ENCODE data around the gene ANP32A.
A peak's percentile ranks its signal among the peaks of the same experiment; 100 is the strongest.

The ANP32A gene

DNA sequence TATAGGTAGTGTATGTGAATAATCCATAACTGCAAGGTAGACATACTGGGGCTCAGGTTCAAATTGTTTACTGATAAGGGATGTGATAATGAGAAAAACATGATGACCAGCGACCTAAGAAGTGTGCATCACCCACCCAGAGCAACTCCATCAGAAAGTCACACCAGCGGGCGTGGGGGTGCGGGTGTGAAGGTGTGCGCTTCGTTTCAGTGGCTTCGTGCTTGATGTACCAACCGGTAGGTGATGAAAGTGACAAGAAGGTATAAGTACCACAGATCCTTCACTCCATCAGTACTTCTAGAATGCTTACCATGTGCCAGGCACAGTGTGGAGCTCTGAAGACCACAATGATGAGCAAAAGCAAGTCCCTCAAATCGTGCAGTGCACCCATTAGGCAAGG is 11.2 kb downstream of the ANP32A start:
- 100% methylated on average over 2 of the region's 9 CpGs for WGBS (ENCODE audit: insufficient coverage)
- ChIA-PET CTCF (no interaction called here), POLR2A (interaction anchor here (1.7 kb wide), 1 partner anchor 21 kb away, joined by 5 read pairs; no protein-coding TSS in a partner anchor)
- DNase-seq, result no peak
- Histone ChIP-seq H3K27ac (ENCODE audit: insufficient read depth in 1 of 2, low read depth in 1 of 2, low read length in 2 of 2, poor library complexity in 1 of 2, severe bottlenecking in 2 of 2) (no peak overlapping the region), H3K27me3 (replicated peaks in 2 of 5; ENCODE audit: control insufficient read depth in 4 of 5, insufficient read depth in 5 of 5, low read length in 4 of 5) (no peaks in the 10 kb centered on the region), H3K36me3 (ENCODE audit: control insufficient read depth in 4 of 4, insufficient read depth in 4 of 4, low read length in 3 of 4) (peaks cover 6 to 68% (median 18%) of the 10 kb centered on the region in 4 experiments), H3K4me3 (ENCODE audit: control insufficient read depth in 1 of 7, extremely low read depth in 1 of 7, insufficient read depth in 4 of 7, low read depth in 2 of 7, low read length in 6 of 7) (no peak overlapping the region), H3K9me3 (ENCODE audit: control extremely low read depth in 1 of 5, control insufficient read depth in 4 of 5, insufficient read depth in 2 of 5, low read depth in 1 of 5, low read length in 4 of 5) (no peaks in the 10 kb centered on the region), H3K4me1 (ENCODE audit: control extremely low read depth in 1 of 4, control insufficient read depth in 4 of 4, insufficient read depth in 4 of 4, low read length in 3 of 4) (peaks cover 3 to 22% (median 12%) of the 10 kb centered on the region in 4 experiments)

DNA sequence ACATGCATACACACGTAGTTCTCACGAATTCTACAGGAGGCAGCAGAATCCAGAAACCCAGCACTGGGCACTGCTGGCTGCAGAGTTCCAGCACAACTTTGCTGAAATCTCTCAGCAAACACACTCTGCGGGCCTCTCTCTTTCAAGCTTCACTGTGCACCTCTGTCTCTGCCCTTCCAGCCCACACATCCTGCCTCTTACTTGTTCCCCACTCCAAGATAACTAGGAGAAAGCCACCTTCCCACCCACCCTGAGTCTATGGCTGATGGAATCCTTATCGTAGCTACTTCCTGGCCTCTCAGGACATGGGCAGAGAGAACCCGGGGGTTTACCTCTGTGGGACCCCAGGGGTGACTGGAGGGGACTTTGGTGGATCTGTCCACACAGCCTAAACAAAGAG is 11.9 kb downstream of the ANP32A start:
- CTCF ChIA-PET, result no interaction called here
- DNase-seq, result no peak
- H3K36me3 ChIP-seq (ENCODE audit: control insufficient read depth in 4 of 4, insufficient read depth in 4 of 4, low read length in 3 of 4), result peaks cover 6 to 70% (median 20%) of the 10 kb centered on the region in 4 experiments
- POLR2A ChIA-PET, result interaction anchor here (1.7 kb wide), 1 partner anchor 20 kb away, joined by 5 read pairs; no protein-coding TSS in a partner anchor
- H3K27me3 ChIP-seq (replicated peaks in 2 of 5; ENCODE audit: control insufficient read depth in 4 of 5, insufficient read depth in 5 of 5, low read length in 4 of 5), result no peaks in the 10 kb centered on the region
- WGBS (ENCODE audit: insufficient coverage), result 61% methylated on average over 3 of the region's 5 CpGs
- H3K4me1 ChIP-seq (ENCODE audit: control extremely low read depth in 1 of 4, control insufficient read depth in 4 of 4, insufficient read depth in 4 of 4, low read length in 3 of 4), result peaks cover 0 to 19% (median 10%) of the 10 kb centered on the region in 4 experiments
- peak overlapping the region in 1 of 2 experiments; percentile 14 for H3K27ac ChIP-seq (ENCODE audit: insufficient read depth in 1 of 2, low read depth in 1 of 2, low read length in 2 of 2, poor library complexity in 1 of 2, severe bottlenecking in 2 of 2)
- H3K4me3 ChIP-seq (ENCODE audit: control insufficient read depth in 1 of 7, extremely low read depth in 1 of 7, insufficient read depth in 4 of 7, low read depth in 2 of 7, low read length in 6 of 7), result no peak overlapping the region
- no peaks in the 10 kb centered on the region for H3K9me3 ChIP-seq (ENCODE audit: control extremely low read depth in 1 of 5, control insufficient read depth in 4 of 5, insufficient read depth in 2 of 5, low read depth in 1 of 5, low read length in 4 of 5)

DNA sequence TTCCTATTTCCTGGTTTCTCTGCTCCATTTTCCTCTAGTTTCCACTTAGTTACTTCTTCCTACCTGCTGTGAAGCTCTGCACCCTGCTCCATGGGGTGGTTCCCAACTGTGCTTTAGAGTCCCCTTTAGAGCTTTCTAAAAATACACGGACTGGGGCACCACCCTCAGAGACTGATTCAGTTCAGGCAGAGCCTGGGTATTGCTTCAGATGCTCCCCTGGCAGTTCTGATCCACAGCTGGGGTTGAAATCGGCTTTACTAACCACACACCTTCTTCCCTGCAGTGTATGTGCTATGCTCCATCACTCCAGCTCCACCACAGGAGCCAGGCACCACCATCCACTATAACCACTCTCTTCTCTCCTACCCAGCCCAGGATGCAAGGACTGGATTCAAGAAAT is 12.6 kb downstream of the ANP32A start:
- Histone ChIP-seq H3K4me1 (ENCODE audit: control extremely low read depth in 1 of 4, control insufficient read depth in 4 of 4, insufficient read depth in 4 of 4, low read length in 3 of 4) (peaks cover 0 to 17% (median 9%) of the 10 kb centered on the region in 4 experiments), H3K4me3 (ENCODE audit: control insufficient read depth in 1 of 7, extremely low read depth in 1 of 7, insufficient read depth in 4 of 7, low read depth in 2 of 7, low read length in 6 of 7) (no peak overlapping the region), H3K27me3 (replicated peaks in 2 of 5; ENCODE audit: control insufficient read depth in 4 of 5, insufficient read depth in 5 of 5, low read length in 4 of 5) (no peaks in the 10 kb centered on the region), H3K9me3 (ENCODE audit: control extremely low read depth in 1 of 5, control insufficient read depth in 4 of 5, insufficient read depth in 2 of 5, low read depth in 1 of 5, low read length in 4 of 5) (no peaks in the 10 kb centered on the region), H3K36me3 (ENCODE audit: control insufficient read depth in 4 of 4, insufficient read depth in 4 of 4, low read length in 3 of 4) (peaks cover 6 to 73% (median 20%) of the 10 kb centered on the region in 4 experiments), H3K27ac (ENCODE audit: insufficient read depth in 1 of 2, low read depth in 1 of 2, low read length in 2 of 2, poor library complexity in 1 of 2, severe bottlenecking in 2 of 2) (no peak overlapping the region)
- POLR2A ChIA-PET, result interaction anchor here (0.8 to 1.7 kb wide), 2 partner anchors 8 to 19 kb away, joined by 3 to 5 read pairs; no protein-coding TSS in a partner anchor
- DNase-seq, result no peak
- CTCF ChIA-PET, result interaction anchor here (1.1 to 2.4 kb wide), 5 partner anchors 8 to 26 kb away, joined by 3 to 12 read pairs (median 7); no protein-coding TSS in a partner anchor
- WGBS (ENCODE audit: insufficient coverage), result 40% methylated on average over 2 of the region's 2 CpGs

DNA sequence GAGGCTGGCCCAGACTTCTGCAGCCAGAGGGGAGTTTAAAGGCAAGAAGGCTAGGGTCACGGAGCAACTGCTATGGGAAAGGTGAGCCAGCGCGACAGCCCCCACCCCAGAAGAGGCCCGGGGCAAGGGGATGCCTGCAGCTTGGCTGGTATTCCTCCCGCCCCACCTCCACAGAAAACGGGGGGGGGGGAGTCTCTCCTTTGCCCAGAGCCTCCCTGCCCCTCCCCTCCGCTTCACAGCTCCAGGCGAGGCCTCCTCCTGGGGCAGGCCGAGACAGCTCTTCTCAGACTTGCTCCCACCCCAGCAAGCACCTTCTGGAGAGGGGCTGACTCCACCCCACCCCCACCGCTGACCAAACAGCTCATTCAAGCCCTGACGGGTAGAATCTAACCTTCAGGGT is 13.4 kb downstream of the ANP32A start:
- CTCF ChIA-PET, result interaction anchor here (1.1 to 2.4 kb wide), 6 partner anchors 9 to 25 kb away, joined by 3 to 12 read pairs (median 8); no protein-coding TSS in a partner anchor

DNA sequence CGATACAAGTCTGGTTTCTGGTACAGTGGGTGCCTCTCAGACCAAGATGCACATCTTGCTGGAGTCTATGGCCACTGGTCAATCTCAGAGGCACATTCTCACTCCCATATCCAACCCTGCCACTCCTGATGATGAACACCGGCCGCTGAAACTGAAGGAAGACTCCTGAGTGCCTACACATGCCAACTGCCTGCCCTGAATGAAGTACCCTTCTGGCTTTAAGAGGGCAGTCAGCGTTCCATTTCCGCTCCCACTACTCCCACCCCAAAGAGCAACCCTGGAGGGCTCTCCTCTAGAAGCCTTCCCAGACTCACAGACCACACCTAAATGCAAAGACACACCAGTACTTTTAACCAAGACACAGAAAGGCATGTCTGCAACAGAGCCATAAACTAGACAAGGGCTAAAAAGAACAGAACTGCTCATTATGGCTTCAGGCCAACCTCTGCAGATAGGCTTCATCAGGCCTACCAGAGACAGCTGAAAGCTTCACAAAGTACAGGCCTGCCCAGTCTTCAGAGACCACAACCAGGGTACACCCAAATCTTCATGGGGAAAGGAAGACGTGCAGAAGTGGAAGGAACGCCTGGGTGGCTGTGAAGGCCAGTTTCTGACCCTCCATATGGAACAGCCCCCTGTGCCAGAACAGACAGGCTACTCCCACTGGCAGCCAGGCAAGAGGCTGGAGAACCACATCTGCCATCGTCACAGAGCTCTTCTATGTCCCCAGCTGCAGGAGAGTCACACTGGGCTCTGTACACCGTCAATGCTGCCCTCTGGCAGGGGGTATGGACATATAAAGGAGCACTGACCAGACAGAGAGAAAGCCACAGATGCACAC is 14.3 kb downstream of the ANP32A start:
- ChIA-PET POLR2A (interaction anchor here (0.7 kb wide), 1 partner anchor 13 kb away, joined by 5 read pairs; no protein-coding TSS in a partner anchor), CTCF (interaction anchor here (1.5 to 2.4 kb wide), 4 partner anchors 8 to 22 kb away, joined by 7 to 12 read pairs (median 9); no protein-coding TSS in a partner anchor)
- Histone ChIP-seq H3K9me3 (ENCODE audit: control extremely low read depth in 1 of 5, control insufficient read depth in 4 of 5, insufficient read depth in 2 of 5, low read depth in 1 of 5, low read length in 4 of 5) (no peaks in the 10 kb centered on the region), H3K4me3 (ENCODE audit: control insufficient read depth in 1 of 7, extremely low read depth in 1 of 7, insufficient read depth in 4 of 7, low read depth in 2 of 7, low read length in 6 of 7) (no peak overlapping the region), H3K36me3 (ENCODE audit: control insufficient read depth in 4 of 4, insufficient read depth in 4 of 4, low read length in 3 of 4) (peaks cover 6 to 76% (median 19%) of the 10 kb centered on the region in 4 experiments), H3K4me1 (ENCODE audit: control extremely low read depth in 1 of 4, control insufficient read depth in 4 of 4, insufficient read depth in 4 of 4, low read length in 3 of 4) (peaks cover 0 to 9% (median 3%) of the 10 kb centered on the region in 4 experiments), H3K27ac (ENCODE audit: insufficient read depth in 1 of 2, low read depth in 1 of 2, low read length in 2 of 2, poor library complexity in 1 of 2, severe bottlenecking in 2 of 2) (no peak overlapping the region), H3K27me3 (replicated peaks in 2 of 5; ENCODE audit: control insufficient read depth in 4 of 5, insufficient read depth in 5 of 5, low read length in 4 of 5) (no peaks in the 10 kb centered on the region)
- 84% methylated on average over 7 of the region's 9 CpGs for WGBS (ENCODE audit: insufficient coverage)
- no peak for DNase-seq

More for the DNA sequence above, 13.4 kb downstream of the ANP32A start:
- POLR2A ChIA-PET, result interaction anchor here (0.7 kb wide), 1 partner anchor 12 kb away, joined by 5 read pairs; no protein-coding TSS in a partner anchor
- DNase-seq, result no peak
- Histone ChIP-seq H3K4me1 (ENCODE audit: control extremely low read depth in 1 of 4, control insufficient read depth in 4 of 4, insufficient read depth in 4 of 4, low read length in 3 of 4) (peaks cover 0 to 12% (median 4%) of the 10 kb centered on the region in 4 experiments), H3K4me3 (ENCODE audit: control insufficient read depth in 1 of 7, extremely low read depth in 1 of 7, insufficient read depth in 4 of 7, low read depth in 2 of 7, low read length in 6 of 7) (no peak overlapping the region), H3K27ac (ENCODE audit: insufficient read depth in 1 of 2, low read depth in 1 of 2, low read length in 2 of 2, poor library complexity in 1 of 2, severe bottlenecking in 2 of 2) (no peak overlapping the region), H3K36me3 (ENCODE audit: control insufficient read depth in 4 of 4, insufficient read depth in 4 of 4, low read length in 3 of 4) (peaks cover 6 to 76% (median 21%) of the 10 kb centered on the region in 4 experiments), H3K9me3 (ENCODE audit: control extremely low read depth in 1 of 5, control insufficient read depth in 4 of 5, insufficient read depth in 2 of 5, low read depth in 1 of 5, low read length in 4 of 5) (no peaks in the 10 kb centered on the region), H3K27me3 (replicated peaks in 2 of 5; ENCODE audit: control insufficient read depth in 4 of 5, insufficient read depth in 5 of 5, low read length in 4 of 5) (no peaks in the 10 kb centered on the region)
- WGBS (ENCODE audit: insufficient coverage), result 92% methylated on average over 8 of the region's 11 CpGs

DNA sequence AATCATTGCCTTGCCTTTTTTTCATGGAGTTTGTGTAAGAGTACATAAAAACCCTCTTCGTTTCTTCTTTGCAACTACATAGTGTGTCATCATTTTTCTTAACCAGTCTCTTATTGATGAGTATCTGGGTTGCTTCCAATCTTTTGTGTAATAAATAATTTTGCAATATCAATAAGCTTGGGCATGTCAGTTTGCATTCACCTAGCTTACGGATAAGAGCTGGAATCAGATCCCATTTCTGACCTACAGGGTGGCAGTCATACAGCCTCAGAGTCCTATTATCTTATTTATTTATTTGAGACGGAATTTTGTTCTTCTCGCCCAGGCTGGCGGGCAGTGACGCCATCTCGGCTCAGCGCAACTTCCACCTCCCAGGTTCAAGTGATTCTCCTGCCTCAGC is 18.3 kb downstream of the ANP32A start:
- 95% methylated on average over 3 of the region's 8 CpGs for WGBS (ENCODE audit: insufficient coverage)
- Histone ChIP-seq H3K27me3 (replicated peaks in 2 of 5; ENCODE audit: control insufficient read depth in 4 of 5, insufficient read depth in 5 of 5, low read length in 4 of 5) (no peaks in the 10 kb centered on the region), H3K9me3 (ENCODE audit: control extremely low read depth in 1 of 5, control insufficient read depth in 4 of 5, insufficient read depth in 2 of 5, low read depth in 1 of 5, low read length in 4 of 5) (no peaks in the 10 kb centered on the region), H3K4me3 (ENCODE audit: control insufficient read depth in 1 of 7, extremely low read depth in 1 of 7, insufficient read depth in 4 of 7, low read depth in 2 of 7, low read length in 6 of 7) (no peak overlapping the region), H3K36me3 (ENCODE audit: control insufficient read depth in 4 of 4, insufficient read depth in 4 of 4, low read length in 3 of 4) (peaks cover 9 to 59% (median 16%) of the 10 kb centered on the region in 4 experiments), H3K27ac (ENCODE audit: insufficient read depth in 1 of 2, low read depth in 1 of 2, low read length in 2 of 2, poor library complexity in 1 of 2, severe bottlenecking in 2 of 2) (peak overlapping the region in 1 of 2 experiments; percentile 1), H3K4me1 (ENCODE audit: control extremely low read depth in 1 of 4, control insufficient read depth in 4 of 4, insufficient read depth in 4 of 4, low read length in 3 of 4) (peaks cover 2 to 30% (median 14%) of the 10 kb centered on the region in 4 experiments)
- POLR2A ChIA-PET, result no interaction called here
- no peak for DNase-seq
- CTCF ChIA-PET, result interaction anchor here (1.0 kb wide), 1 partner anchor 12 kb away, joined by 4 read pairs; no protein-coding TSS in a partner anchor
